NCI-H748 treated with DMSO at 0.1 percent for 48 hours (cell line): ENCODE results near the gene GALNTL6.
A peak's percentile ranks its signal among the peaks of the same experiment; 100 is the strongest.
"Not testable (repeated sequence)": the region's sequence is repeated elsewhere in the genome, so short reads cannot be mapped to it uniquely, and the experiment has no call there.

Source experiments
- DNase-seq: peaks from one replicate; lab custom pipeline; 2025; lab: John Stamatoyannopoulos, UW

The GALNTL6 gene

DNA sequence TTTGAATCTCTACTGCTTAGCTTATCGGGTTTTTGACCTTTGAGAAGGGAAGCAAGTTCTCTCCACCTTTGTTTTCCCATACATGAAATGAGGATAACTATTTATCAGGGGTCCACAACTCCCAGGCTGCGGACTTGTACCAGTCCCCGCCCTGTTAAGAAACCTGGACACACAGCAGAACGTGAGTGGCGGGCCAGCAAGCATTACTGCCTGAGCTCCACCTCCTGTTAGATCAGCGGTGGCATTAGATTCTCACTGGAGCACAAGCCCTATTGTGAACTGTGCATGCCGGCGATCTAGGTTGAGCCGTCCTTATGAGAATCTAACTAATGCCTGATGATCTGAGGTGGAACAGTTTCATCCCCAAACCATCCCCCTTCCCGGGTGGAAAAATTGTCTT, 579.5 kb downstream of the GALNTL6 start:
- no peak for DNase-seq

DNA sequence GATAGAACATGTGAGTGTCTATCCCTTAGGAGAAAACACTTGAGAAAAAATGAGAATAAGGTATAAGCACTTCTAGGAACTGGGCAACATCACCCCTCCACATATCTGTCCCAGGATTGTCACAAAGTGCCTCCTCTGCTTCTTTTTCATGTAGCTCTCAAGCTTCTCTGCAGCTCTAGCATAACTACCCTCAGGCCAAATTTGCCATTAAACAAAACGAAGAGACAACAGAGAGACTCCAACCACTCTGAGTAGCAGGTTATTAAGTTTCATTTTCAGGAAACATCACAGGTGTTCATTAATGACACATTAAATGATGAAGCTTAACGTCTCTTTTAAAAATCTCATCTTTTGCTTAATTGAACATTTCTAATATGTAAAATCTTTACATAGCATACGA, 580.0 kb downstream of the GALNTL6 start:
- peak; percentile 25 for DNase-seq

DNA sequence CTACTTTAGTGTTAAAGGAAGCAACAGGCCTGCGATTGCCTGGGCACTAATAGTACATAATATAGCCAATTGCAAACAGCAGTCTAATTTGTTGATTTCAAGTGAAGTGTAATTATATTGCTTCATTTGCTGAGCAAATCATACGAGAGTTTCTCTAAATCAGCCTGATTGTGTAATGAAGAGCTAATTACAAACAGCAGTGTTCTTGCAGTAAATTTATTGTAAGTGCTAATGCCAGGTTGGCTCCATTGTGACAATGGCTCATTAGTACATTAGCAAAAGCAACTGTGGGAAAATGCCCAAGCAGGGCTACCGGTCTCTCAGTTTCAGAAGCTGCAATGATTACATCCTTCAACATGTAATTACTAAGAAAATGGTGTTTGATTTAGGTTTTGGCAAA, 591.5 kb downstream of the GALNTL6 start:
- DNase-seq = peak; percentile 86

DNA sequence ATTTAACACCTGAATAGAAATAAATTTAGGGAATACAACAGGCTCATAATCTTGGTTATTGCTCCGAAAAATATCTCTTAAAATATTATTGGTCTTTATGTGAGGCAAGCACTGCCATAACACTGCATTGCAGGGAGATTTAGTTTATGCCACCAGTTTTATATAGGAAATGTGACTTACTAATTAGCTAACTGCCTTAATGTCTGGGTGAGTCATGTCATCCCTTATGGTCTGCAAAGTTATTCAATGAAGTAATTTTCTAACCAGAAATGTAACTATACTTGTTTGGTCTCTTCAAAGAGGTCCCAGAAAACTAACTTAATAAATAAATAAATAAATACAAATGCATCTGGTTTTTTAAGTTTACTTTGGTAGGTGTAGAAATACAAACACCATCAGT, 597.2 kb downstream of the GALNTL6 start:
- DNase-seq = peak; percentile 41

DNA sequence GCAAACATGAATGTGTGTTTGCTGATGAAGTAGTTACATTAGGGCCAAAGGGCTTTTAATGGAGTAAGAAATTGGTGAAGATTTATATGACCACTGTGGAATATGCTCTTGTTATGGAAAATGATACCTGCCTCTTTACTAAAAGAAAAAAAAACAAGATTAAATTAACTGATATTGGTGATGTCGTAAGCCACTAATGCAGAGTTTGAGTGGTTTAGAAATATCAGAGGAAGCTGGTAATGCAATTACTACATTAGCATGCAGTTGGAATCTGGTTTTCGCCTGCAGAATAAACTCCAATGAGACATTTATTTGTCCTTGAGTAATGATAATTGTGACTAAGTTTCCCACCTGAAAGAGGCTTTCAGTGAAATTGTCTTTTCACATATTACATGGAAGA, 597.9 kb downstream of the GALNTL6 start:
- DNase-seq = no peak

DNA sequence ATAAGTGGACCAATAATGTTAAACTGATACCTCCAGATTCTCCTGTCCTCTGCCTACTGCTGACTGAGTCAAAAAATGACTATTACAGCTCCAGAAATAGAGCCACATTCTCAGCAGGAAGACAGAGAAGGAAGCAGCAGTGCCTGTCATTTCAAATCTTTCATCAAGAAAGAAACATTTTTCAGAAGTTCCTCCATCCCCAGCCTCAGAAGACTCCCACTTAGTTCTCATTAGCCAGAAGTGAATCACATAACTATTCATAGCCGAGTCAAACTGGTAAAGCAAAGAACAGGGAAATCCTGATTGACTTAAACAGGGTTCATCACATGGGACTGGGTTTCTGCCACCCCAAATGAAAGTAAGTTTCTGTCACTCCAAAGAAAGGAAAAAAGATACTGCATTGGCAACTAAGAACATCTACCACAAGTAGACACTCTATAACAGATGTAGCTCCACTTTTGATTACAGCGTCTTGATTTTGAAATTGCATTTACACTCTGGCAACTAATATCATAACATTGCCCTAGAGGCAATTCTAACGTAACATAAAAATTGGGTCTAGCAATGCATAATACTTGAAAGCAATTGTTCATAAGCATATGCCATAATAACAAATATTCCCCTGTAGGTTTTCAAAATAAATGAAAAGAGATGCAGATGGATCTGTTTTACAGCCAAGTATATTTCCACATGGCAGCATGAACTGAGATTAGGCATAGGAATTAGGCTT, 599.8 kb downstream of the GALNTL6 start:
- DNase-seq = no peak

DNA sequence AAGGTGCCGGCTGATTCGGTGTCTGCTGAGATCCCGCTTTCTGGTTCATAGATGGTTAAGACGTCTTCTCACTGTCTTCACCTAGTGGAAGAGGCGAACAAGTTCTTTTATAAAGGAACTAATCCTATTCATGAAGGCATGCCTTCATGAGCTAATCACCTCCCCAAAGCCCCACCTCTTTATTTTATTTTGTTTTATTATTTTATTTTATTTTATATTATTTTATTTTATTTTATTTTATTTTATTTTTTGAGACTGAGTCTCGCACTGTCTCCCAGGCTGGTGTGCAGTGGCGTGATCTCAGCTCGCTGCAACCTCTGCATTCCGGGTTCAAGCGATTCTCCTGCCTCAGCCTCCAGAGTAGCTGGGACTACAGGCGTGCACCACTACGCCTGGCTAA, 615.8 kb downstream of the GALNTL6 start:
- DNase-seq = not testable (repeated sequence)

DNA sequence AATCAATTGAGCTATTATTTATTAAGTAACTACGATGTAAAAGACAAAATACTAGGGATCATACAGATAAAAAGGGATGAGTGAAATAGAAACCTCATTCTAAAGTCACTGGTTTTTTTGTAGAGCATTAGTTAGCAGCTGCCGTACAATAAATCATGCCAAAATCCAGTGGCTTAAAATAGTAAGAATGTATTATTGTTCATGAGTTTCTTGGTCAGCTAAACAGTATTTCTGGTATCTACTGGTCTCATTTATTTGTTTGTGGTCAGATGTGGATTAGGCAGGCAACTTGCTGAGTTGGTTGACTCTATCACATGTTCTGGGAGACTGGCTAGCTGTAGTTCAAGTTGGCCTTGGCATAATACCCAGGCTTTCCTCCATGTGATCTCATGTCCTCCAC, 667.3 kb downstream of the GALNTL6 start:
- no peak for DNase-seq

DNA sequence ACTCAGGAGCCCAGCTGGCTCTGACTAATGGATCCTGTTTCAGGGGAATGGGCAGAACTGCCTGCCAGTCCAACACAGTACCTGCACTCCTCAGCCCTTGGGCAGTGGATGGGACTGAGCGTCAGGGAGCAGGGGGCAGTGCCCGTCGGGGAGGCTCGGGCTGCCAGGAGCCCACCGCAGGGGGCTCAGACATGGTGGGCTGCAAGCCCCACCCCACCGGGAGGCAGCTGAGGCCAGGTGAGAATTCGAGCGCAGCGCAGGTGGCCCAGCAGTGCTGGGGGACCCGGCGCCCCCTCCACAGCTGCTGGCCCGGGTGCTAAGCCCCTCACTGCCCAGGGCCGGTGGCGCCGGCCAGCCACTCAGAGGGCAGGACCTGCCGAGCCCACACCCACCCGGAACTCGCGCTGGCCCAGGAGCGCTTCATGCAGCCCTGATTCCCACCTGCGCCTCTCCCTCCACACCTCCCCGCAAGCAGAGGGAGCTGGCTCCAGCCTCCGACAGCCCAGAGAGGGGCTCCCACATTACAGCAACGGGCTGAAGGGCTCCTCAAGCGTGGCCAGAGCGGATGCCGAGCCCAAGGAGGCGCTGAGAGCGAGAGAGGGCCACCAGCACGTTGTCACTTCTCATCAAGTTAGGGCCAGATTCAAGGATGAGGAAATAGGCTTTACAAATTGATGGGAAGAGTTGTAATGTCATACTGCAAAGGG, 668.8 kb downstream of the GALNTL6 start:
- no peak for DNase-seq

DNA sequence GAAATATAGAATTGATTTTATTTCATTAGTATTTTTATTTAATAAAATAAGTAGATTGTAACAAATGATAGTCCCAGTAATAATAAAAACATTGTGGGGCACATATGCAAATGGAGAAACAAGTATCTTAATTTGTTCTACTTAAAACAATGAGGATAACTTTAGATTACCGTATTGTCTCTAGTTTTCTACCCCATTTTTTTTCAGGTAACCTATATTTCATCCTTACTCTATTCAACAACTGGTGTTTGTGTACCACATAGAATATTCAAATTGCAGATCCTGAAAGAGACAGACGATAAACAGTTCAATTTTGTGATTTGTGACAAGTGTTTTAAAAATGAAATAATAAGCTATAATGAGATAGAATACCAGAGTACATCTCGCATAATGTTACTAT, 671.8 kb downstream of the GALNTL6 start:
- DNase-seq = no peak

DNA sequence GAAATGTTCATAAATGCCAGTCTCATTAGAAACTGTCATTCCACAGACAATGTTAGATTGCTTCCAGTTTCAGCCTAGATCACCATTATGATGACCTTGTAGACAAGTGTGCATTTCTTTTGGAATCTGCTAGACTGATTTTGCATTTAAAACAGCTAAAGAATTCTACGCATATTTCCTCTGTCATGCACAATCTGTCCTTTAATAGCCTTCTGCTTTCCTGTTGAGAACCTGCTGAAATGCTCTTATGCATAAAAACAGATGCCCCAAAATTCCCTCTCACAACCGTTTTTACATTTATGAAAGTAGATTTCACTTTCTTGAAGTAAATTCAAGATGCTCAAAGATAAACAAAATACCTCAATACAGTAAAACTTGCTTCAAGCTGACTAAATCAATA, 673.3 kb downstream of the GALNTL6 start:
- DNase-seq = no peak

DNA sequence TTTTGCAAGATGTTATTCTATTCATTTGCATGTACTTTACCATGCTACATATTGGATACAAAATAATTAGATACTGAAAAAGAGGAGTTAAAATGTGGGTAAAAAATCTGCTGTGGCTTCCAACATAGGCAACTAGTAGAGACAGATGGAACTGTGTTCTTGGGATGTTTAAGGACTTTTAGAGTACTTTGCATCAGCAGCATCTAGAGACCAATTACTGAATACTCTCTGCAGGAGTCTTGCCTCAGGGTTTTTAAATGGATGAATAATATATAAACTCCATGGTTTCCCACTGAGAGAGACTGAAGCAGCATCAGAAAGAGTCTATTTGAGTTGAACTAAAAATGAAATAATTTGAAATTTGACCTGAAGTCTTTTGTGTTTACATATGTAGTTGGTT, 676.7 kb downstream of the GALNTL6 start:
- DNase-seq = peak; percentile 4

DNA sequence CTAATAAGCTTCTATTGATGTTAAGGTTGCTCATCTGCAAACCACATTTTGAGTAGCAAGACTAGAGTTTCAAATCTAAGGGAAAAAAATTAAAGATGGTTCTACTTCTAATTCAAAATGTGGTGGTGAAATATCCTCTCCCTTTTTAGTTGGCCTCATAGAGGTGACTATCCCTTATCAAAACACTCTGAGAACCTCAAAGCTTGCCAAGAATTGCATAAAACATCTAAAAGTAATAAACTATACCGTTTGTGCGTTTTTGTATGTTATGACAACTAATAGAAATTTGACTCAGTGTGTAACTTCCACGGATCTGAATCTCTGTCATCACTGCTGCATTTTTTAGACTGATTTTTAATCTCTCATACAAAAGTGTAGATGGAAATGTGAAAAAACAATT, 682.6 kb downstream of the GALNTL6 start:
- no peak for DNase-seq

DNA sequence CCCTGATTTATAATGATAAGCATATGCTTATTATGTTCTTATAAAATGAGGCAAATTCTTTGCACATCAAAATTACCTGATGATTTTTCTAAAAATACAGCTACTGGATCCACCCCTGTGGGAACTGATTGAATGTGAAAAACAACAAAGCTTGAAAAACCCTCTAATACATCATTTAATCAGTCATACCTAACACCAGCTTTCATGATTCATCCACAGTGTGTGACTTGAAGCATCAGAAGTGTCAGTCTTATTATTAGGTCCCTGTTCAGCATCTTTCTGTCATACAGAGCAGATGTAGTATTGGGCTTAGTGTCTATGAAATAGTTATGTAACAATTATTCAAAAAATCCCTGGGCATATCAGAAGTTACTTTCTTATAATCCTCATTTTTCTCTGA, 684.1 kb downstream of the GALNTL6 start:
- DNase-seq = no peak

DNA sequence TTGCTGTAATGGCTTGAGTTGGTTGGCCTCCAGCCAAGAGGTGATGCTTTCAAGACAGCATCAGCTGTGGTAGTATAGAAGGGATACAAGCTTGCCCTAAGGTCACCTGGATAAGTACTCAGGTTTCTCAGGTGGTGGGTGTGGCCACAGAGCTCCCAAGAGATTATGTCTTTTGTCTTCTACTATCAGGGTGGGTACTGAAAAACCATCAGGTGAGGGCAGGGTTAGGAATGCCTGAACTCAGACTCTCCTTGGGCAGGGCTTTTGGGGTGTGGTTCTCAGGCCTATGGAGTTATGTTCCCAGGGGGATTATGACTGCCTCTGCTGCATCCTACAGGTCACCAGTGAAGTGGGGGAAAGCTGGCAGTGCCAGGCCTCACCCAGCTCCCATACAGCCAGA, 700.8 kb downstream of the GALNTL6 start:
- peak; percentile 32 for DNase-seq

DNA sequence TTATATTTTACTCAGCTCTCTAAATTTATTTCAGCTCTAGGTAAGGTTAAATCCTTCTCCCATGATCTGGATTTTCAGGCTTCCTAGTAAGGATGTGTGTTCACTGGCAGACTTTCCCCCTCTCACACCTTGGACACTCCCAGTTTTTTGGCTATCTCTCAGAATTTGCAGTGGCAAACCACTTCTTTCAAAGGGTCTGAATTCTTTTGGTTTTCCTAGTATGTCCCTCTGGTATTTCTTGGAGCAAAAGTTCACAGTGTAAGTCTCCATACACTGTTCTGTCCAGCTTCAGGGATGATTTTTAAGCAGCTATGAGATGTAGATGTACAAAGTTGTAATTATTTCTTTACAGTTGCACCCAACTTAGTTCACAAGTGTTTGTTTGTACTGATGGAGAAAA, 701.6 kb downstream of the GALNTL6 start:
- DNase-seq = no peak

DNA sequence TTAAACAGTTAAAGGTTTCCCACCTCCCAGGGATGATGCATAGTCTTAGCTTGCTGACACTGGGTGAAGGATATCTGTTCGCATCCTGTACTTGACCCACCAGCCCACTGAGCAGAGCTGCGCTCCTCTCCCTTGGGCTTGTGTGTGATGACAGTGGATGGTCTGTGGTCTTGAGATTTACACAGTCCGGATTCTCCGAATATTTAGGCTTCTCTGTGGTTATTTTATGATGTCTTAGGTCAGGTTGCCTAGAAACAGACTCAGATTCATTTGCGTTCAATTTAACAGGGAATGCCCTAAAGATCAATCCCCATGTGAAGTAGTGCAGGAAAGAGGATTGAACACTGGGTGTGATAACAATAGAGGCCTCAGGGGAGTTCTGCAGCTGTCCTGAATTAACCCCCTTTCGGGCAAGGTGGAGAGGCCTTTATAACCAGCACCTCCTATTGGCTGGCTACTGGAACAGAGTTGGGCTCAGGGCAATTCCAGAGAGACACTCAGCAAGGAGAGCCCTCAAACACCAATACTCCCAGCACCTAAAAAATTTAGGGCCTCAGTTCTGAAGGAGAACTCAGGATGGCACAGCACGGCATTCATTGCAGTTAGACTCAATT, 702.2 kb downstream of the GALNTL6 start:
- no peak for DNase-seq

DNA sequence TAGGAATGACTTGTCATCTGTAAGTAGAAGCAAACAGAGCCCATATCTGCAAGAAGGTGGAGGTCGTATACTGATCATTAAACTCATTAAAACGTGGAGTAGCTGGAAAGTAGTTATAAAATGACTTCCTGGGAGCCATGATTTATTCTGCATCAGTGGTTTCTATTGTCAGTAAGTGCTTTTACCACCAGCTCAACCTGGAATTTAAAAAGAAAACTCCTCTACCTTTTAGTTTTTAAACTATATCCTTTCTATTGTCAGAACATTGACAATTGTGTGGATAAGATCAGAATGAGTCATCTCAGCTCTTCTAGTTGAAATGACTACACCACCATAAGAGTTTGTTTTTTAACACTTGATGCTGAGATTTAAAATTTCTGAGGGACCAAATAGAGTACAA, 704.2 kb downstream of the GALNTL6 start:
- no peak for DNase-seq

DNA sequence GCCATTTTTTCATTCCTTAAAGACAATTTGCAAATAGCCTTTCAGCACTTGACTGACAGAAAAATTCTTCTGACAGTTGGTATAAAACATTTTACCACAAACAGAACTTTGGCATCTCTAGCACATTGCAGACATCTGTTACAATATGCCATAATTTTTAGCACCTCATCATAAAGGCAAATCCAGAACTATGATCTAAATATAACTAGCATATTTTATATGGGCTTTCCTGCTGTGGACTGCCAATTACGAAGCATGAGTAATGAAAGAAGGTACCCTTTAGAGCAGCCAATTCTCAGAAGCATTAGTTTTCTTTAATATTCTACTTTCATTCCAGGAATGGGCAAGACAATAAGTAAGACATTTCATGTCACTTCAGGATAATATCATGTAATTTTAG, 708.0 kb downstream of the GALNTL6 start:
- no peak for DNase-seq

DNA sequence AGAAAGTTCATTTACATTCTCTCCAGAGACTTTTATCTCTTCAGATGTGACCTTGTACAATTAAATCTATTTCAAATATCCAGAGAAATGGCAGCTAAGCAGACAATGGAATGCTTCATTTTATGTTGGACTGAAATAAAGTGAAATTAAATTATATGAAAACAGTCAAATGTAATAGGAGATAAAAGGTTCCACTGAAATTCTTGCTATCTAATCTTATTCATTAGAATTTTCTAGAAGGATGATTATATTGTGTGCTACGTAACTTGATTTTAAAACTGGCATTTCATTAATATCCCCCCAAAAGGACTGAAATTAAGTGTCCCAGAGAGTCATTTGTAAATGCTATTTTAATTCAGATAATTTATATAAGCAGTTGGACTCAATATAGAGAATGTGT, 708.5 kb downstream of the GALNTL6 start:
- DNase-seq = no peak

DNA sequence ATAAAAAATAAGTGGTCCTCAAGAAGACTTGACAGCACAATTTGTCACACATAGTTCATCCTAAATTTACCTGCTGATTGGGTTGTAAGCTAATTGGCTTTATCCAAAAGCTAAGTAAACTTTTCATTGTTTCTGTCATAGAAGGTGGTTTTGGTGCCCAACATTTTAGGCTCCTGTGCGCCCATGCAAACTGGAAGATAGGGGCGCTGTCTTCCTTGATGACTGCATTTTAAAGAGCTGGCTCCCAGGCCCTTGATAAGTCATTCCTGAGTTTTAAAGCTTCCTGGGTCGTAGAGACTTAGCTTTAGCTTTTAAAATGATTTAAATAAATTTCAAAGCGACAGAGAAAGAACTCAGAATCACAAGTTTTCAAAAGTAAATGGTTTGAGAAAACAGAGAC, 730.0 kb downstream of the GALNTL6 start:
- DNase-seq = no peak

DNA sequence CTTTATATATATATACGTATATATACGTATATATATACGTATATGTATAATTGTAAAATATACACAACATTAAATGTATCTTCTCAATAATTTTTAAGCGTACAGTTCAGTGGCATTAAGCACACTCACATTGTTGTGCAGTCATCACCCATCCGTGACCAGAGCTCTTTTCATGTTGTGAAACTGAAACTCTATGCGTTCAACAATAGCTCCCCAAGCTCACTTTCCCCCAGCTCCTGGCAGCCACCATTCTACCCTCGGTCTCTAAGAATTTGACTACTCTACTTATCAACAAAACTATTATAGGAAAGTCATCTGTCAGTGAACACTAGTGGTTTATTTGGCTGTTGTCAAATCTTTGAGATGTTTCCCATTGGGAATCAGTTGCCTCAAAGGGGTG, 733.6 kb downstream of the GALNTL6 start:
- DNase-seq = no peak

DNA sequence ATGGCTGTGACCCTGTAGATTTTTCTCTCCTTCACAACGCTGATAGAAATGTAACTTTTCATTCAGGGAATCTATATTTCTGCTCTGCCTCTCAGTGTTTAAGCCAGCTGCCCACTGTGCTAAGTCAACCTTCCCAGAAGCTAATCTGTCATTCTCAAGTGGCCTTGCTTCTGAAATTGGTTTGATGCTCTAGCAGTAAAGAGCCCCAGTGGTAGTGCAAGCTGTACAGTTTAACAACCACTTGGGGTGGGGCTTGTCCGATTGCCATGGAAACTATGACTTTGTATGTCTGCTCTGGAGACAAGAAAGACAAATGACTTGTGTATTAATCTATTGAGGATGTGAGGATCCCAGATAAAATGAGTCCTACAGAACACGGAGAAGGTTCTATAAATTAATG, 734.5 kb downstream of the GALNTL6 start:
- DNase-seq = peak; percentile 76
